IMR-90 (cell line): ENCODE measurements around the gene PDZD2. TPM values are rescaled to one million over a fixed set of nuclear protein-coding genes. Genes with fewer than 3 reads are reported as not detected.

ENCODE experiments used
- ATAC-seq: fragments of 200-7000 bp; cut with Tn5 transposase; 2 replicates; pipeline ENCODE4 v1.9.1; 2020; ENCODE audit warnings: low read depth, mild to moderate bottlenecking, moderate library complexity
- BruUV-seq: library from RNA; stranded (reverse); fragments of 400-500 nt; replicated peaks from 2 replicates; lab custom pipeline; 2021; lab: Mats Ljungman, UMichigan
- CTCF ChIA-PET: fragments of 300-600 bp; formaldehyde crosslinking; extraction: SDS; loops from one replicate; lab custom pipeline; 2021; ENCODE audit warnings: antibody characterized with exemption; lab: Yijun Ruan, JAX
- POLR2A ChIA-PET: fragments of 300-600 bp; sonication (Branson Sonifier 250); formaldehyde crosslinking; loops from one replicate; lab custom pipeline; 2022; ENCODE audit warnings: antibody characterized with exemption; ENCODE audit not compliant: unreplicated experiment; lab: Charles Lee
- DNase-seq: peaks from one replicate; pipeline ENCODE4 v3.0.0; 2013
- H2AFZ ChIP-seq: replicated peaks from 2 replicates; pipeline ENCODE3; 2013; ENCODE audit warnings: low read length, mild to moderate bottlenecking; ENCODE audit not compliant: poor library complexity
- H2AK5ac ChIP-seq: 2 replicates; pipeline ENCODE4 v1.6.1; 2013; ENCODE audit warnings: low read depth, low read length, inconsistent platforms
- H2AK9ac ChIP-seq: replicated peaks from 2 replicates; pipeline ENCODE3; 2013; ENCODE audit warnings: mild to moderate bottlenecking, low read depth, low read length, moderate library complexity; ENCODE audit not compliant: poor library complexity
- H2BK120ac ChIP-seq: 2 replicates; pipeline ENCODE4 v1.6.1; 2013; ENCODE audit warnings: low read depth, low read length, inconsistent platforms
- H2BK15ac ChIP-seq: 3 replicates; pipeline ENCODE4 v1.6.1; 2013; ENCODE audit warnings: low read depth, low read length, inconsistent platforms
- H2BK20ac ChIP-seq: 2 replicates; pipeline ENCODE4 v1.6.1; 2013; ENCODE audit warnings: low read depth, mild to moderate bottlenecking, inconsistent platforms, low read length, moderate library complexity
- H2BK5ac ChIP-seq: 2 replicates; pipeline ENCODE4 v1.6.1; 2013; ENCODE audit warnings: mild to moderate bottlenecking, low read depth, low read length, inconsistent platforms; ENCODE audit not compliant: poor library complexity, severe bottlenecking
- H3K14ac ChIP-seq: replicated peaks from 2 replicates; pipeline ENCODE4 v1.6.1; 2013; ENCODE audit warnings: low read depth, low read length, inconsistent platforms
- H3K18ac ChIP-seq: 2 replicates; pipeline ENCODE4 v1.6.1; 2013; ENCODE audit warnings: low read depth, low read length, control low read depth
- H3K23ac ChIP-seq: 2 replicates; pipeline ENCODE4 v1.6.1; 2013; ENCODE audit warnings: low read depth, low read length, inconsistent platforms
- H3K27ac ChIP-seq: 2 replicates; pipeline ENCODE4 v1.5.1; 2013; ENCODE audit warnings: mild to moderate bottlenecking, control low read depth, low read length; ENCODE audit not compliant: insufficient read depth
- H3K27me3 ChIP-seq: 2 replicates; pipeline ENCODE4 v1.6.1; 2013; ENCODE audit warnings: low read length; ENCODE audit not compliant: control insufficient read depth, insufficient read depth
- H3K36me3 ChIP-seq: 2 replicates; pipeline ENCODE4 v1.6.1; 2013; ENCODE audit warnings: low read length, mixed read lengths; ENCODE audit not compliant: control insufficient read depth, insufficient read depth
- H3K4ac ChIP-seq: 2 replicates; pipeline ENCODE4 v1.6.1; 2013; ENCODE audit warnings: low read depth, low read length, inconsistent platforms
- H3K4me1 ChIP-seq: 2 replicates; pipeline ENCODE4 v1.6.1; 2013; ENCODE audit warnings: low read length, mixed read lengths; ENCODE audit not compliant: control insufficient read depth, insufficient read depth
- H3K4me2 ChIP-seq: 2 replicates; pipeline ENCODE4 v1.6.1; 2013; ENCODE audit warnings: low read depth, mild to moderate bottlenecking, control low read depth, low read length, moderate library complexity
- H3K4me3 ChIP-seq: 2 replicates; pipeline ENCODE4 v1.5.1; 2013; ENCODE audit warnings: low read depth, mild to moderate bottlenecking, control low read depth, low read length, moderate library complexity; ENCODE audit not compliant: insufficient read depth
- H3K56ac ChIP-seq: 2 replicates; pipeline ENCODE4 v1.6.1; 2013; ENCODE audit warnings: low read length, inconsistent platforms; ENCODE audit not compliant: insufficient read depth; ENCODE audit errors: extremely low read depth
- H3K79me1 ChIP-seq, 2 experiments: 2 replicates each; pipeline ENCODE4 v1.6.1; 2013; ENCODE audit warnings: low read length in 2 of 2, inconsistent platforms in 1 of 2, low read depth in 1 of 2
- H3K9ac ChIP-seq: 2 replicates; pipeline ENCODE4 v1.6.1; 2013; ENCODE audit warnings: low read depth, low read length, control low read depth
- H3K9me1 ChIP-seq: 2 replicates; pipeline ENCODE4 v1.6.1; 2013; ENCODE audit warnings: low read length, inconsistent platforms; ENCODE audit not compliant: insufficient read depth
- H3K9me3 ChIP-seq: 2 replicates; pipeline ENCODE4 v1.6.1; 2013; ENCODE audit warnings: low read length; ENCODE audit not compliant: control insufficient read depth, insufficient read depth
- H4K20me1 ChIP-seq: 2 replicates; pipeline ENCODE4 v1.6.1; 2013; ENCODE audit warnings: low read length, inconsistent platforms; ENCODE audit not compliant: insufficient read depth
- H4K5ac ChIP-seq: 2 replicates; pipeline ENCODE4 v1.6.1; 2013; ENCODE audit warnings: mild to moderate bottlenecking, low read depth, low read length, control low read depth
- H4K8ac ChIP-seq, 2 experiments: 2 replicates each; pipeline ENCODE4 v1.6.1; 2013; ENCODE audit warnings: low read depth in 2 of 2, low read length in 2 of 2, control low read depth in 1 of 2, inconsistent platforms in 1 of 2
- H4K91ac ChIP-seq: 2 replicates; pipeline ENCODE4 v1.6.1; 2013; ENCODE audit warnings: low read depth, low read length, inconsistent platforms; ENCODE audit not compliant: insufficient read depth
- FOS ChIP-seq: fragments of 150-350 bp; IDR thresholded peaks from 2 replicates; pipeline ENCODE4 v1.6.1; 2016; ENCODE audit warnings: low read depth, low read length
- POLR2A ChIP-seq: IDR thresholded peaks from 2 replicates; pipeline ENCODE4 v1.6.1; 2012; ENCODE audit warnings: mild to moderate bottlenecking, low read depth, low read length
- WGBS, 2 experiments: methylation state at CpG; one replicate each; pipeline versions ENCODE4 v1.1.5 to v1.1.7; 2013; ENCODE audit warnings: missing lambda C conversion rate in 2 of 2; ENCODE audit not compliant: insufficient read length in 1 of 2; ENCODE audit errors: extremely low coverage in 2 of 2; 5-methylcytosine and 5-hydroxymethylcytosine counted together
- dilution Hi-C: fragments of 300-500 bp; cut with HindIII; formaldehyde crosslinking; loops from one replicate; pipeline ENCODE4 v1.14.3; 2018; ENCODE audit warnings: low sequenced_read_pairs; ENCODE audit not compliant: unreplicated experiment
- in situ Hi-C: fragments of 300-500 bp; cut with MboI; formaldehyde crosslinking; loops from 3 replicates; pipeline ENCODE4 v1.14.3; 2019; ENCODE audit warnings: low sequenced_read_pairs, inconsistent platforms, mixed read lengths
- intact Hi-C: fragments of 100-400 bp; cut with micrococcal nuclease; formaldehyde crosslinking; loops from 2 replicates; pipeline ENCODE4 v1.10.0; 2022
- polyA plus RNA-seq, 3 experiments: library from polyadenylated mRNA; depleted of rRNA; stranded (reverse); fragments of >200 nt; gene quantifications; 2 replicates each; pipeline ENCODE4 v1.2.3, GENCODE V29; 2012; ENCODE audit warnings: low replicate concordance in 1 of 3
- total RNA-seq: library from RNA; depleted of rRNA; stranded (reverse); fragments of >200 nt; gene quantifications from 2 replicates; pipeline ENCODE4 v1.2.3, GENCODE V29; 2012

Gene PDZD2
- total and polyA plus RNA-seq, 2 of the 4 experiments (the other 2 are of a cell fraction), result under 0.01 to 0.02 TPM

DNA sequence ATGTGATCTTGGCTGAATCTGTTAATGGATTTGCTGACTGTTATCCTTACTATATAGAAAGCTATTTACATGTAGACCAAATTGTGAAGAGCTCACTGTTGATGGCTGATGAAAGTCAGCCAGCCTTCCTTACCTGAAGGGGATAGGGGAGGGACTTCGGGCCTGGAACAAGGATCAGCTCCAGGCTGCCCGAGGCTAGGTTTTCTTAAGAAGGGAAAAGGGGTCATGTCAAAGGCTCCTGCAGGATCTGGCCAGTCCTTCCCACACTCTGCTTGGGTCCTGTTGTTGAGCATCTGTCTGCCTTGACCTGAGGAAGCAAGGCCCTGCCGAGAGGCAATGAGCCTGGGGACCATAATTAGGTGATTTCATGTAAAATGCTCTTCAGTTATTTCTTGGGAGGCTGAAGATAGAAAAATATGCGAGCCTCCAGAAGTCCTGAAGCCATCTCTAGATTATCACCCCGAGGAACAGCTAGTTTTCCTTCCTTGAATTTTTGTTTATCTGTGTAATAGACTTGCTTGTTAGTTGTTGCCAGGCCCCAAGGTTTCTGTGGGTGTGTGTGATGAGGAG, 261.4 kb downstream of the PDZD2 start:
- Histone ChIP-seq H3K9me1 (no peaks in the 10 kb centered on the region), H3K79me1 (no peaks in the 10 kb centered on the region), H2BK120ac (no peak overlapping the region), H2BK15ac (no peak overlapping the region), H2BK20ac (no peak overlapping the region), H3K4me2 (no peak overlapping the region), H2AFZ (no peak overlapping the region), H3K9me3 (no peaks in the 10 kb centered on the region), H3K36me3 (no peaks in the 10 kb centered on the region), H2AK5ac (no peak overlapping the region), H3K4me3 (no peak overlapping the region), H3K9ac (no peak overlapping the region), H3K4me1 (no peaks in the 10 kb centered on the region), H3K27me3 (peaks cover 26% of the 10 kb centered on the region), H3K56ac (no peak overlapping the region), H4K91ac (no peak overlapping the region), H2AK9ac (no peak overlapping the region), H4K8ac (no peak overlapping the region), H3K14ac (no peak overlapping the region), H3K27ac (no peak overlapping the region), H2BK5ac (no peak overlapping the region), H3K18ac (no peak overlapping the region), H4K5ac (no peak overlapping the region), H3K4ac (no peak overlapping the region), H3K23ac (no peak overlapping the region), H4K20me1 (no peaks in the 10 kb centered on the region)
- ATAC-seq, result no peak
- no peak for DNase-seq
- in situ Hi-C loops (no loop called here), intact Hi-C loops (no loop called here), dilution Hi-C loops (no loop called here)
- TF ChIP-seq POLR2A, result no peak
- no peak for TF ChIP-seq FOS
- WGBS, 2 experiments, result no CpG with 5 or more reads among the region's 5 CpGs
- POLR2A ChIA-PET, result no interaction called here
- CTCF ChIA-PET, result no interaction called here
- BruUV-seq, result no TSS peak
